ENCODE measurements around the gene TNFAIP3. TPM values are rescaled to one million over a fixed set of nuclear protein-coding genes. Genes with fewer than 3 reads are reported as not detected.

TNFAIP3 gene
- total and polyA plus RNA-seq, 2 of the 8 experiments (the other 6 are each of a cell fraction or from before 2014, with no cell fraction given): 1.6 to 2.0 TPM

DNA sequence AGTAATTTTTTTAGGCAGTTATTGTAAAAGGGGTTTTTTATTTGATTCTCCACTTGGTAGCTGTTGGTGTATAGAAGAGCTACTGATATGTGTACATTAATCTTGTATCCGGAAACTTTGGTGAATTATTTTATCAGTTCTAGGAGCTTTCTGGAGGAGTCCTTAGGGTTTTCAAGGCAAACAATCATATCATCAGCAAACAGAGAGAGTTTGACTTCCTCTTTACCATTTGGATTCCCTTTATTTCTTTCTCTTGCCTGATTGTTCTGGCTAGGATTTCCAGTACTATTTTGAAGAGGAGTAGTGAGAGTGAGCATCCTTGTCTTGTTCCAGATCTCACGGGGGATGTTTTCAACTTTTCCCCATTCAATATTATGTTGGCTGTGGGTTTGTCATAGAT lies 28.0 kb upstream of the TNFAIP3 start (continued):
- no peak for TF ChIP-seq TAF7 (optimal IDR thresholded peaks at IDR 0.05; ENCODE audit: borderline replicate concordance, low read depth, low read length)
- TF ChIP-seq POLR2A (IDR thresholded peaks at IDR 0.05; ENCODE audit: control extremely low read depth in 1 of 2, low read depth in 2 of 2, low read length in 2 of 2): no peak
- no peak for TF ChIP-seq SIN3A (conservative IDR thresholded peaks at IDR 0.05 in 1 of 2, IDR thresholded peaks at IDR 0.05 in 1 of 2; ENCODE audit: low read depth in 1 of 2, low read length in 2 of 2)
